COLO668 (cell line): ENCODE data around the gene MARCHF10.
A peak's percentile ranks its signal among the peaks of the same experiment; 100 is the strongest.
"Not testable (repeated sequence)": the region's sequence is repeated elsewhere in the genome, so short reads cannot be mapped to it uniquely, and the experiment has no call there.

Experiments
- DNase-seq: peaks from one replicate; lab custom pipeline; 2025; ENCODE audit not compliant: unreplicated experiment; lab: John Stamatoyannopoulos, UW

Gene MARCHF10

GRCh38 chr17:62787366-62787765 lies 20.7 kb downstream of the MARCHF10 start:
- no peak for DNase-seq

- no peak for DNase-seq
These were observed 21.5 kb downstream of the MARCHF10 start for GRCh38 chr17:62786646-62787045.

- not testable (repeated sequence) for DNase-seq
These were observed 22.1 kb downstream of the MARCHF10 start for GRCh38 chr17:62785983-62786382.

GRCh38 chr17:62782730-62783270 lies 25.3 kb downstream of the MARCHF10 start:
- DNase-seq = no peak

DNA sequence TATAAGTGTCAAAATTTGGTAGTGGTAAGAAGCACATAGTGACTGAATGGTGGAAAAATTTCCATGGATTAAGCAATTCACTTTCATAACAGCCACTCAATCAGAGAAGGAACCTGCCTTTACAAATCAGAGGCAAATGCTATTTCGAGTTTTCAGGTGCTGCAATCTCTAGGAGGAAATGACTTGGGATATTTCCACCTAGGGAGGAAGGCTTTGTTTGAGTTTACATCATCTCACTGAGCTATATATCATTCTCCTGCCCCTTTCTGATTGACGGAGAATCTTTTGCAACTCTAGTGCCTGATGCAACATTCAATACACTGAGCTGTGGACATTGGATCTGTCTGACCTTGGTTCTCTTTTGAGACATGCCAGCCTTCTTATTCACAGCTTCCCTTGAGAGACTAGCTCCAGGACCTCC lies 26.3 kb downstream of the MARCHF10 start:
- no peak for DNase-seq

DNA sequence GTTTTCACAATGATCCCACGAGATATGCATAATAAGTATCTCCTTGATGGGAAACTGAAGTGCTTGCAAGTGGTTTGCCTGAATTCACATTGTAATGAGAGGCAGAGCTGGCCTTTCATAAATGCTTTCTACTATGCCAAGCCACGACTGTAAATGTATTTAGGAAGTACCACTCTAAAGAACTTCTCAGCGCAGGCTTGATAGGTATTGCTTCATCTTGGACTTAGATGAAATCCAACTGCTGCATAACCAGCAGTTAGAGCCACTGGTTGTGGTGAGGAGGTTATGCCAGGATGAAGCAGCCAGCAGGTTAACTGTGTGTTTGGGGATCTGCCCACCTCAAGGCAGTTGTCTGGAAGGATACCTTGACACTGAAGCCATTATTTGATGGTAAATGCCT lies 26.8 kb downstream of the MARCHF10 start:
- no peak for DNase-seq

GRCh38 chr17:62780951-62781350 lies 27.2 kb downstream of the MARCHF10 start:
- DNase-seq = no peak

DNA sequence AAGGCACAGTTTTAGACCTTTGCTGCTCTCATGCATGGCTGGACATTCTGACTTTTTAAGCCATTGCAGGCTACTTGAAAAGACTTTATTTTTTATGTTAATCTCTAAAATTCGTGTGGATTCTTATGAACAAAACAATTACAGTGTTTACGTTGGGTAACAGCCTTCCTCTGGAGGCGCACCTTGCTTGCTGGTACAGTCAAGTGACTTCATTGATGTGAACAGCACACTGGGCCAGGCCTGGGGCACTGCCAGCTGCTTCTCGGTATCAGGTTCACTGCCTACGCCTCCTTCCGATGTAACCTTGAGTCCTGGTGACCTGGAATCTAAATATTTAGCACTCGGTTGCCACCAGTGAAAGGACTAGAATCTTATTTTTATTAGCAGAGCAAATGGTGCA lies 27.8 kb downstream of the MARCHF10 start:
- DNase-seq = peak; percentile 70

DNA sequence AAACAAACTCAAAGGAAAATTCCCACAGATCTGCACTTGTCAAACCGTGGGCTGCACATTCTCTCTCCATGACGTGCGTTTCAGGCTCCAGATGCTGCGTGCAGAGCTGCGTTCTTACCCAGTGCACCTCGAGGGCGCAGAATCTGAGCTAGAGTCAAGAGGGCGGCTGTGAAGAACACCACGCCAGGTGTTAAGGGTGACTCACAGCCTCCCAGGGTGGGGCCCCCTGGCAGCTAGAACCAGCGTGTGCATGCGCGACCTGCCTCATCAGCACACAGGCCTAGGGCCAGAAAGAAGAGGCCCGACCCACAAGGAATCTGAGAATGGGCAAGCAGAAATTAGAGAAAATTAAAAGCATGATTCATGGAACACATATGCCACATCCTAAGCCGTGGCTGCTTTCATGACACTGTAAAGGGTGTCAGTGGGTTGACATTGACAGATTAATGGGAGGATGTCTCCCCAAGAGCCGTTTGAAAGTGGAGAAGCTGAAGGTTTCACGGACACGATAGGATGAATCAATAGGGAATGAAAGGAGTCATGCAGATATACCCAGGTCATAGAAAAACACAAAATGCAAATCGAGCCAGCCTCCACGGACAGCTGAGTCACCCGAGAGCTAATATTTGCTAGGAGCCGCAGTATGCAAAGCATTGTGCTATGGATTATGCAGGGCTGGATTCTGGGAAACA lies 29.0 kb downstream of the MARCHF10 start:
- peak; percentile 92 for DNase-seq

DNA sequence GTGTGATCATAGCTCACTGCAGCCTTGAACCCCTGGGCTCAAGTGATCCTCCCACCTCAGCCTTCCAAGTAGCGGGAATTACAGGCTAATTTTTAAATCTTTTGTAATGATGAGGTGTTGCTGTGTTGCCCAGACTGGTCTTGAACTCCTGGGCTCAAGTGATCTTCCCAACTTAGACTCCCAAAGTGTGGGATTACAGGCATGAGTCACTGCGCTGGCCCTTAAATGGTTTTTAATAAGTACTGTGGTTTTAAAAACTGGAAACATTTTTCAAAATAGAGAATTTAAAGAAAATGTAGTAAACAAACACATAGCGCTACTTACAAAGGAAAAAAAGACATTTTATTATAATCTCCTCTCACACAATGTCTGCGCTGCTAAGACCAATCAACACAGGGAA lies 32.2 kb downstream of the MARCHF10 start:
- no peak for DNase-seq

GRCh38 chr17:62774338-62774737 lies 33.8 kb downstream of the MARCHF10 start:
- DNase-seq = no peak

GRCh38 chr17:62767997-62768396 lies 40.1 kb downstream of the MARCHF10 start:
- no peak for DNase-seq

GRCh38 chr17:62765351-62765750 lies 42.8 kb downstream of the MARCHF10 start:
- no peak for DNase-seq

DNA sequence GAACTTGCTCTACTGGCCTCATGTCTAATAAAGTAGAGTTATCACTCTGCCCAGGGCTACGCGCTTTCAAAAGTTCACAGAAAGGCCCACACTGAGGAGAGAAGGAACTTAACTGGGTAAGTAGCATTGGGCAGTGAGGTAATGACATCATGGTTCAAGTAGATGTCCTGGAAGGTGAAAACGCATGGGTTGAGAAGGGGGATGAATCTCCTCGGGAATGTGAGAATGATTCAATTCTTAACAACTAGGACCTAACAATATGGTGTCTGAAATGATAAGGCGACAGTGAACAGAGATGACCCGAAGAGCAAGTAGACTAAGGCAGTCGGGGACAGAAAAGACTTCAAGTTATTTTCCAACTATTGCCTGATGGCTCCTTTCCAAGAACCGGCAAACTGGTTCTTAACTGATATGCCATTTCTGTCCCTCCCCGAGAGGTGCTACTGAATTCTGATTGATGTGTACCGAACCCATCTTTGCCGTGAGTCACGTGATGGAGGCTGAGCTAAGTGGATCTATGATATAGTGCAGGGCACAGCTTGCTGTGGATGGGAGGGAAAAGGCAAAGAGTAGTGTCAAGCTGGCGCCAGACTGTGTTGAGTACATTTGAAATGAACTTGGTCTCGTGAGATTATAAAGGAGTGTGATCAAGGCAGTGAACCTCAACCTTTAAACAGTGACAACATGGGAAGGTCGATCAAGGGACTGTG lies 44.1 kb downstream of the MARCHF10 start:
- no peak for DNase-seq

GRCh38 chr17:62761884-62762283 lies 46.2 kb downstream of the MARCHF10 start:
- DNase-seq = peak; percentile 78

DNA sequence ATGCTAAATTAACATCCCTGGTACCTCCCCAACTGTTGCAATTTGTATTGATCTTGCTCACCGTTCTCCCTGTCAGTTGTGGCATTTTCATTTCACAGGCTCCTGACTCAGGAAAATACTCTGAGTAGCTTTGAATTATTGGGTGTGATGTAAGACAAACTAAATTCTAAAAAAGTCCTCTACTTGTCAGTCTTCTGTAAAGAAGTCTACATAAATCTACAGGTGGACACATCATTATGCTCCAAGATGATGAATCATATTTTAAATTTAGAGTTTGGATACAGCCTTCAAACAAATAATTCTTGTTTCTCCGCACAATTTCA lies 47.2 kb downstream of the MARCHF10 start:
- DNase-seq = no peak

DNA sequence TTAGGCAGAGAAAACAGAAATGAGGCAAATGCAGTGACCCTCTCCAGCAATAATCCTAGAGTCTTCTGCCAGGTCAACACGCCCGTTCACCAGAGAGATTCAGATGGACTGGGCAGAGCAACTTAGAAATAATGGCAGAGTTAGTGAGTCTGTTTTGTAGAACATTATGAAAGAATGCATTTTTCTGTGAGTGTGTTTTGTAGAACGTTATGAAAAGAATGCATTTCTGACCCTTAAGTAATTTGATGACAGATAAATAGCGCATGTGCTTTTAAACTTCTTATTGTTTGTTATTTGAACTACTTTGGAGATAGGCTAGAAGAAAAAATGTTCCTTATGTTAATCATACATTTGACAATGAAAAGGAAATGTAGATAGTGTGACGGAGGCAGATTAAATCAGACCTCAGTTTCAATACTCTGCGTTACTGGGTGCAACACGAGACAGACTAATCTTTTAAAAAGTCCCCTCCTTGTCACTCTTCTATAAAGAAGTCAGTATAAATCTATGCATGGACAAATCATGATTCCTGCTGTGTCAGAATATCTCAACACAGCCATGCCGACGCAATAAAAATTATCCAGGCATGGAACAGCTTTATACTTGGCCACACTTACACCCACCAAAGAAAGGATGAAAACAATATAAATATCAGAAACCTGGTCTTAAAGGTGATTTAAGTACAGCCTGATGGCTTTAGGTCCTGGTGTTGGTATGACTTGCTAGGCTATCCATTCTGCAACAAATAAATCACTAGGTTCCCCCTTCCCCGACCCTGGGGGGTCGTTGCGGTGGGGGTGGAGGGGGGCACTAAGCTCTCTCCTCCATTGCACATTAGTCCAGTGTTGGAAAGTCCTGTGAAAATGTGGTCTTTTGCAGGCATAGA lies 47.8 kb downstream of the MARCHF10 start:
- DNase-seq = no peak

- DNase-seq = no peak
These were observed 50.6 kb downstream of the MARCHF10 start for GRCh38 chr17:62757500-62757951.

GRCh38 chr17:62756198-62756597 lies 51.9 kb downstream of the MARCHF10 start:
- no peak for DNase-seq

- DNase-seq = peak; percentile 11
These were observed 52.8 kb downstream of the MARCHF10 start for GRCh38 chr17:62755141-62755851.

GRCh38 chr17:62754631-62755030 lies 53.5 kb downstream of the MARCHF10 start:
- DNase-seq = no peak
